ENCODE results near the gene CASP4. TPM values are rescaled to one million over a fixed set of nuclear protein-coding genes. Genes with fewer than 3 reads are reported as not detected.

CASP4 gene
- total and polyA plus RNA-seq, 2 of the 4 experiments (the other 2 are of a cell fraction): 82.5 to 91.9 TPM

- in situ Hi-C loops (cut with MboI; ENCODE audit: low sequenced_read_pairs): loop anchor here (25.0 kb wide), 1 partner anchor 935 kb away; no protein-coding TSS in a partner anchor
- H2AK5ac ChIP-seq (ENCODE audit: low read depth, low read length): no peak overlapping the region; the same call in 1 of the 2 replicates
- no peak overlapping the region for H3K9ac ChIP-seq (ENCODE audit: low read depth, low read length)
- H3K27ac ChIP-seq (ENCODE audit: insufficient read depth, low read length): no peak overlapping the region
- H4K5ac ChIP-seq (ENCODE audit: low read depth, low read length): no peak overlapping the region
- intact Hi-C loops (cut with micrococcal nuclease): no loop called here
- H2BK120ac ChIP-seq (ENCODE audit: low read depth, low read length): no peak overlapping the region
- H2BK15ac ChIP-seq (ENCODE audit: low read depth, low read length): no peak overlapping the region
- H3K56ac ChIP-seq (ENCODE audit: extremely low read depth, insufficient read depth, low read length): no peak overlapping the region
- CTCF ChIA-PET: no interaction called here
- BruUV-seq (replicated peaks): no TSS peak
- no peak overlapping the region for H3K23ac ChIP-seq (ENCODE audit: low read depth, low read length)
- H3K9me3 ChIP-seq (ENCODE audit: control insufficient read depth, insufficient read depth, low read length): no peaks in the 10 kb centered on the region
- no peak for ATAC-seq (ENCODE audit: low read depth)
- no peaks in the 10 kb centered on the region for H4K20me1 ChIP-seq (ENCODE audit: insufficient read depth, low read length)
- no peaks in the 10 kb centered on the region for H3K36me3 ChIP-seq (ENCODE audit: control insufficient read depth, insufficient read depth, low read length)
- DNase-seq: no peak
- no peak overlapping the region for H2AK9ac ChIP-seq (replicated peaks; ENCODE audit: low read depth, low read length, poor library complexity)
- H2BK20ac ChIP-seq (ENCODE audit: low read depth, low read length): no peak overlapping the region
- 75% methylated on average over 2 of the region's 9 CpGs; no CpG with 5 or more reads in 1 of the 2 experiments for WGBS, 2 experiments (ENCODE audit: extremely low coverage in 2 of 2, insufficient read length in 1 of 2)
- no peak overlapping the region for H2BK5ac ChIP-seq (ENCODE audit: low read depth, low read length, poor library complexity, severe bottlenecking)
- dilution Hi-C loops (cut with HindIII; ENCODE audit: low sequenced_read_pairs, unreplicated experiment): no loop called here
- no peak overlapping the region for H4K8ac ChIP-seq (ENCODE audit: low read depth in 2 of 2, low read length in 2 of 2)
- no peak overlapping the region for H3K4me3 ChIP-seq (ENCODE audit: insufficient read depth, low read depth, low read length)
- no peak overlapping the region for H3K18ac ChIP-seq (ENCODE audit: low read depth, low read length)
- POLR2A ChIA-PET (ENCODE audit: unreplicated experiment): no interaction called here
- H3K14ac ChIP-seq (replicated peaks; ENCODE audit: low read depth, low read length): no peak overlapping the region
- no peak overlapping the region for H4K91ac ChIP-seq (ENCODE audit: insufficient read depth, low read depth, low read length)
- no peaks in the 10 kb centered on the region for H3K79me1 ChIP-seq (ENCODE audit: low read depth in 1 of 2, low read length in 2 of 2)
- no peaks in the 10 kb centered on the region for H3K4me1 ChIP-seq (ENCODE audit: control insufficient read depth, insufficient read depth, low read length)
- no peak overlapping the region for H3K4me2 ChIP-seq (ENCODE audit: low read depth, low read length)
- TF ChIP-seq CTCF (conservative IDR thresholded peaks at IDR 0.05; ENCODE audit: low read depth, low read length) (no peak), MAZ (IDR thresholded peaks at IDR 0.05; ENCODE audit: borderline replicate concordance, low read depth, low read length) (peak; percentile 69; the same call in 1 of the 2 replicates)
- peak overlapping the region; percentile 17 for H2AFZ ChIP-seq (replicated peaks; ENCODE audit: low read length, poor library complexity)
- no peak overlapping the region for H3K4ac ChIP-seq (ENCODE audit: low read depth, low read length)
- no peaks in the 10 kb centered on the region for H3K9me1 ChIP-seq (ENCODE audit: insufficient read depth, low read length)
- no peaks in the 10 kb centered on the region for H3K27me3 ChIP-seq (ENCODE audit: control insufficient read depth, insufficient read depth, low read length)
These were observed 41.4 kb downstream of the CASP4 start for GRCh38 chr11:104926771-104927611.
